ENCODE measurements around the gene PTBP2.

GRCh38 chr1:96698342-96698983 lies 23.1 kb upstream of the PTBP2 start:
- no peak for TF ChIP-seq CTCF (IDR thresholded peaks at IDR 0.05; ENCODE audit: poor library complexity)
- no peak for TF ChIP-seq EZH2 (IDR thresholded peaks at IDR 0.05; ENCODE audit: borderline replicate concordance)
